GM19467 (cell line): Measurements from ENCODE around the gene CDADC1.

Source experiments
- ATAC-seq: cut with Tn5 transposase; IDR thresholded peaks from one replicate; pipeline ENCODE4 v1.9.1; 2021; ENCODE audit warnings: mild to moderate bottlenecking, moderate library complexity; ENCODE audit not compliant: unreplicated experiment

Gene CDADC1

DNA sequence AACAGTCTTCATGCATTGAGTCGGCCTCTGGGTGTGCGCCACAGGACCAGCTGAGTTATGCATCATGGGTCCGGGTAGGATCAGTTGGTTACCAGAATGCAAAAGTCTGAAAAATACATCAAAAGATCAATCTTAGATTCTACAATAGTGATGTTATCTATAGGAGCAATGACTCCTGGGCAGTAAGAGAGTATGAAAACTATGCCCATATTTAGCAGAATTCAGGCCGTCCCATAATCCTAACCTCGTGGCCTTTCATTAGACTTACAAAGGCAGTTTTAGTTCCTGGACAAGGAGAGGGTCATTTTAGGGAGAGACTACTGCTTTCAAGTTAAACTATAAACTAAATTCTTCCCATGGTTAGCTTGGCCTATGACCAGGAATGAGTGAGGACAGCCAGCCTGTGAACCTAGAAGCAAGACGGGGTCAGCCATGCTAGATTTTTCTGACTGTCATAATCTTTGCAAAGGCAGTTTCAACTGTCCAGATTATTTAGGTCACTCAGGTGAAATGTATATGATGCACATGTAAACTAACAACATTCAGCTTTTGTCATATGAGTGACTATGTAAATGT, 11.8 kb upstream of the CDADC1 start:
- no peak for ATAC-seq

DNA sequence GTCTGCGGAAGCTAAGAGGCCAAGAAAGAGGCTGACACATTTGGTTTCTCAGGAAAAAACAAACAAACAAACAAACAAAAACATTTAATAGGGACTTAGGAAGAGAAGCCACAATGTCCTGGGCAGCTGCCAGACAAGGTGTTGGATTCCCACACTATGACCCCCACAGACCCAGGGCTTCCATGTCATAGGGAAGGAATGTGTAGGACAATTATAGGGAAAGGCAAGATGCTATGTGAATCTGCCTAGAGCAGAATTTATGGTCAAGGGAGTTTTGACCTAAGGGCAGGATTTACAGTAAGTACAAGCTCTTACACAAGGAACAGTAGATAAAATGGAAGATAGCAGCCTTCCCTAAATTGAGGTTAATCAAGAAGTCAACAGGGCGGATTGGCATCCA, 9.1 kb upstream of the CDADC1 start:
- no peak for ATAC-seq

GRCh38 chr13:49240017-49240416, 7.7 kb upstream of the CDADC1 start:
- no peak for ATAC-seq

GRCh38 chr13:49241296-49241695, 6.4 kb upstream of the CDADC1 start:
- ATAC-seq: no peak

GRCh38 chr13:49245101-49245500, 2.6 kb upstream of the CDADC1 start:
- ATAC-seq: no peak

- ATAC-seq: peak; percentile 32
These were observed 679 bp upstream of the CDADC1 start for GRCh38 chr13:49246850-49247642.

DNA sequence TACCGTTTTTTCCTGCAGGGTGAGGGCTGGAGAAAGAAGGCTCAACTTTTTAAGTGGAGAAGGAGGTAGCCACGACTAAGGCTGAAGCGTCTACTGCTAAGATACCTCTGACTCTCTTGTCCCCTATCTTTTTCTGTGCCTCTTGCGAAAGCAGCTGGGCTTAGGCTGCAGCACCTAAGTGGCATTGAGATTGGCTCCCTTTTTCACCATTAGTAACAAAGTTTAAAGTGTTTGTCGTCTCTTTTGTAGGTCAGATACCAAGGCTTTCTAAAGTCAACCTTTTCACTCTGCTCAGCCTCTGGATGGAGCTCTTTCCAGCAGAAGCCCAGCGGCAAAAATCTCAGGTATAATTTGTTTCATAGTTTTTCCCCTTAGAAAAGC, 887 bp downstream of the CDADC1 start:
- no peak for ATAC-seq

GRCh38 chr13:49251326-49251725, 3.6 kb downstream of the CDADC1 start:
- no peak for ATAC-seq

- ATAC-seq: no peak
These were observed 5.6 kb downstream of the CDADC1 start for GRCh38 chr13:49253310-49253709.

DNA sequence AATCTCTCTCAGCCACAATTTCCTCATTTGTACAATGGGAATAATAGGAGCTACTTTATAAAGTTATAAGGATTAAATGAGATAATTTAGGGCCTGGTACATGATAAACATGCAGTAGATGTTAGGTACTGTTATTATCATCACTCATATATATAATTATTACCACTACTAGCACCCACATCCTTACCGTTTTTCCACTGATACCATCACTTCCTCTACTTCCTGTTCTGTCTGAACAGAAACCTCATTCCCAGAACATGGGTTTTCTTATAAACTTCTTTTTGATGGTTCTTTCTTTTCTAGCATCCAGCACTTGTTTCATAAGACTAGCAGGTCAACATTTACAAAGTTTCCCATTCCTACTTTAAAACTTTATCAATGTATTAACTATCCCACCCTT, 6.3 kb downstream of the CDADC1 start:
- ATAC-seq: no peak

DNA sequence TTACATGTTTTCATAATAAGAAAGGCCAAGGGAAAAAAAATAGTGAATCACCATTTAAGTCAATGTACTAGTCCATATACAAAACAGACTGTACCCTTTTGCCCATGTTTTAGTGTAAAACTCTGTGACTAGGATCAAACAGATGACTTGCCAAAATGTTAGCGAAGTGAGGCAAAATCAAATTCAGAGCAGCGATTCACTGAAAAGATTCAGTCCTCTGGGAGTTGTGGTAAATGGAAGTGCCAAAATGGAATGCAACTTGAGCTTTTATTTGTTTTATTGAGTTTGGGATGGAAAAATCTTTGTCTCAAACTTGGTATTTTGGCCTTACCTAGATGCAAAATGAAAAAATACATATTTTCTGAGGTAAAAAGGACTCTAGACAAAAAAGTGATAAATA, 9.1 kb downstream of the CDADC1 start:
- no peak for ATAC-seq

DNA sequence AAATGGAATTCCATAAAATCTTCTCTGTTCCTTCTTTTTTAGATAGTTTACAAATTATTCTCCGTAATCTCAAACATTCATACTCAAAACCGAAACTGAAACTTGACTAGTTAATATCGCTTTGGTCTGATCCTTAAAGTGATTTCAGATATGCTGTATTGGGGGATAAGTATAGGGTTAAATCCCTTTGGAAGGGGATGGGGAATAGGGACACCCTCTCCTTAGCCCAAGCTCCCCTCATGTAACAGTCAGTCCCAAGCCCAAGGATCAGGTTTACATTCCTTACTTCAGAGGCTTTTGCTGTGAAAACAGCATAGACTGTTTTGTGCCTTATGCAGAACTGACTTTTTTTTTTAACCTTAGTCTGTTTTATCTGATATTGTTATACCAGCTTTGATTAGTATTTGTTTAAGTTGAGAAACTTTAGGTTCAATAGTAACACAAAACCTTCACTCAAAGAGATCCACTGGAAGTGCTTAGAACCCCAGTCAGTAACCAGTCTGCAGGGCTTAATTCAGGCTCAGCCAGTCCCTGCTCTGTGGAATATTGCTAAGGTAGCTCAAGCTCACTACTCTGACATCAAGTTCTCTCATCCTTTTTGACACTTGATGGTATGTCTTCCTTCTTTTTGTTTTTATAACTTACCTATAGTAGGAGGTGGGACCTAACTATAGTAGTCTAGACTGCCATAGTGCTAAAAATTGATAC, 10.5 kb downstream of the CDADC1 start:
- ATAC-seq: no peak

- ATAC-seq: no peak
These were observed 11.9 kb downstream of the CDADC1 start for GRCh38 chr13:49259586-49259985.

DNA sequence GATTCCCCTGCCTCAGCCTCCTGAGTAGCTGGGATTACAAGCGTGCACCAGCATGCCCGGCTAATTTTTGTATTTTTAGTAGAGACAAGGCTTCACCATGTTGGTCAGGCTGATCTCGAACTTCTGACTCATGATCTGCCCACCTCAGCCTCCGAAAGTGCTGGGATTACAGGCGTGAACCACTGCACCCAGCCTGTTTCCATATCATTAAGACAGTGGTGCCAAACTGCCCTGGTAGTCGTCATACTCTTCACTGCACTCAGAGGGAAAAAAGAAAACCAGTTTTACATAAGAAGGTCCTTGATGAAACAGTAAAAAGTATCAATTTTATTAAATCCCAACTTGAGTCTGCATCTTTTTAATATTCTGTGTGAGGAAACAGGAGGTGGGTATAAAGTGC, 14.9 kb downstream of the CDADC1 start:
- ATAC-seq: no peak

DNA sequence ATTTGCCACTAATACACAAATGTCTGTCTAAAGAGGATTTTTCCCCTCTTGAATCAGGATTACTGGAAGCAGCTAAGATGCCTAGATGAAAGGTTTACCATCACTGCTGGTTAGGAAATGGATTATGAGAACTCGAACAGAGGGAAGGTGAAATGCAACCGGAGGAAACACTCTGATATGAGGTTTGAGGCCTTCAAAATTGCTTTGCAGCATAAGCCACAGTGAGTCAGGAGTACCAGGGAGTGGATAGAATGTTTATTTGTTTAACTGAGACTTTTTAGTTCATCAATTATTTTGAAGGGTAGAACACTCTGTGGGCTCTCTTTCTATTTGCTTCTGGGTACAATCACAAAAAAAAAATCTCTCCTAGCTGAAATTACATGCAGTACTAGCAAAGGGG, 18.1 kb downstream of the CDADC1 start:
- ATAC-seq: no peak

GRCh38 chr13:49271264-49271663, 23.5 kb downstream of the CDADC1 start:
- ATAC-seq: no peak

DNA sequence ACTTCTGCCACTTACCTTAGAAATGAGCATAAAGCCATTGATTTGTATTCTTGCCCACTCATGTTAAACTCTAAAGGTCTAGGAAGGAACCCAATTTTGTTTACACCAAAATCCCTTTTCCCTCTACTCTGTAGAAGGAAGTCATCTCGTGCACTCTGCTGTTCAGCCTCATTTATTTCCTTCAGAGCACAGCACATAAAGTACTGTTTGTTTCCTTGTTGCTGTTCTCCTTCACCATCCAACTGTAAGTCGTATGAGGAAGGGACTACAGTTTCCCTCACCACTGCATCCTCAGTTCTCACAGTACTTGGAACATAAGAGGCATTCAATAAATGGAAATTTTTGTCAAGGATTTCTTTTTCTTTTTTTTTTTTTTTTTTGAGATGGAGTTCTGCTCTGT, 24.6 kb downstream of the CDADC1 start:
- no peak for ATAC-seq

DNA sequence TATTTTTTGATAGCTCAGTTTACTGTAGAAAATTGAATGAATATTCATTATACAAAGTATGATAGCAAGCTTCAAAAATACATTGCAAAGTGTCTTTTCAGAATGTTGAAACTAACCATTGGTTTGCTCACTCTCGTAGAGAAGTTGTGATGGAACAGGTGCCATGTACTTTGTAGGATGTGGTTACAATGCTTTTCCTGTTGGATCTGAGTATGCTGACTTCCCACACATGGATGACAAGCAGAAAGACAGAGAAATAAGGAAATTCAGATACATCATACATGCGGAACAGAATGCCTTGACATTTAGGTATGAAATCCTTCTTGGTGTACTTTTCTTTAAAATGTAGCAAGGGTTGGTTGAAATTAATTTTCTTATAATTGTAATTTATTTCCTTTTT, 30.5 kb downstream of the CDADC1 start:
- no peak for ATAC-seq

DNA sequence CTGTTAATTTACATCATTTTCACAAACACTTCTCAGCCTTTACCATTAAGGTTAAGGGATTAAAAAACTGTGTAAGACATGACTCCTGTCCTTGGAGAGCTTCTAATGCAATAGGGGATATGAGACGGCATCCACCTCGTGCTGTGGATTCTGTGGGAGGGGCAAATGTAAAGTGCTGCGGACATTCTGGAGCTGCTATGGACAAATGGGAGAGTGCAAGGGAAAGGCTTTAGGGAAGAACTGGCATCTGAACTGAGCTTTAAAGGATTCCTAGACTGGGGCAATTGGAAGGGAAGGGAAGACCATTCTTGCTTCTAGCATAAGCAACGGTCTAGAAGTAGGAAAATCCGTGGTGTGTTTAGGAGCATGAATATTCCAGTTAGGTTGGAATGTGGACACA, 31.4 kb downstream of the CDADC1 start:
- no peak for ATAC-seq

DNA sequence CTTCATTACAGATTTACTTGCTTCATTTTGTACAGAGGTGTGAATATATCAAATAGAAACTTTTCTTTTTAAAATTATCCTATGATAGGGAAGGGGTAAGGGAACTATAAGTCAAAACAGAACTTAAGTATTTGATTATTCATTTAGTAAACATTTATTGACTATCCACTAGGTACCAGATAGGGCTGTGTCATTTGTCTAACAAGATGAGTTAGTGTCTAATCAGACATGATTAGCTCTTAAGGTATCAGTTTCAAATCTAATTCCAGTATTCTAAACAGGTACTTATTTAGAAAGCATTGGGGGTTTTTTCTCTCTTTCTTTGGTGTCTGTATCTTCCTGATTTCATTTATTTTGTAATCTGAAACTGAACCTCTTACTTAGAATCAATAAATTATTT, 32.2 kb downstream of the CDADC1 start:
- ATAC-seq: no peak

DNA sequence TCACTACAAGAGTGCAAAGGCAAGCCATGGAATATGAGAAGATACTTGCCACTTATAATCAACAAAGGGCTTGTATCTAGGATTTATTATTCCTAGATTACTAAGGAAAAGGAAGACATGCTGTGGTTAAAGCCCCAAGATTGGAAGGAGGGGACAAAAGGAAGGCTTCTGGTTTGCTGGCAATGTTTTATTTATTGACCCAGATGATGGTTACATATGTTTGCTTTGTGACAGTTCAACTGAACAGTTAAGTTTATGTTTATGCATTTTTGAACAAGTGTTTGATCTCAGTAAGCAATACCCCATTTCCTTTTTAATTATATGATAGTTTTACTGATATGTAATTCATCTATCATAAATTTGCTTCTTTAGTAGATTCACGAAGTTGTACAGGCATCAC, 40.3 kb downstream of the CDADC1 start:
- ATAC-seq: no peak

DNA sequence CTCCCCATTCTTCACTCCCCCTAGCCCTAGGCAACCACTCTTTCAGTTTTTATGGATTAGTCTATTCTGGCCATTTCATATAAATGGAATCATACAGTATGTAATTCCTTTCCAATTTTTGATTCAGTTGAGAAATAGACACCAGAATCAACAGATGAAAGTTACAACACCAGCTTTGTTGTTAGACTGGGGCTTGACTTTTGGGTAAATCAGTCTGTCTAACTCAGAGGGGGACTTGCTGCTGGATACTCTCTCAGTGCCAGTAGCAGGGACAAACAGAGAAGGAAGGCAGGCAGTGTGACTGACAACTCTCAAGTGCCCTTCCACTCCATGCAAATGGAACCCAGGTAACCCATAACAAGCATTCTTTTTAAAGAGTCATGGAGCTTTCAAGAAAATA, 40.7 kb downstream of the CDADC1 start:
- ATAC-seq: no peak
